Stimulated activated CD4-positive, alpha-beta T cell treated with anti-CD3 and anti-CD28 coated beads, Interleukin-2, amount 100 ng/mL, for 48 hours (primary cell): Measurements from ENCODE around the gene DNAJB5.
A peak's percentile ranks its signal among the peaks of the same experiment; 100 is the strongest.
"Not testable (repeated sequence)": the region's sequence is repeated elsewhere in the genome, so short reads cannot be mapped to it uniquely, and the experiment has no call there.

Experiments used
- DNase-seq, 2 donors: peaks; one replicate each; pipeline ENCODE4 v3.0.0-alpha.2; 2020

Gene DNAJB5

DNA sequence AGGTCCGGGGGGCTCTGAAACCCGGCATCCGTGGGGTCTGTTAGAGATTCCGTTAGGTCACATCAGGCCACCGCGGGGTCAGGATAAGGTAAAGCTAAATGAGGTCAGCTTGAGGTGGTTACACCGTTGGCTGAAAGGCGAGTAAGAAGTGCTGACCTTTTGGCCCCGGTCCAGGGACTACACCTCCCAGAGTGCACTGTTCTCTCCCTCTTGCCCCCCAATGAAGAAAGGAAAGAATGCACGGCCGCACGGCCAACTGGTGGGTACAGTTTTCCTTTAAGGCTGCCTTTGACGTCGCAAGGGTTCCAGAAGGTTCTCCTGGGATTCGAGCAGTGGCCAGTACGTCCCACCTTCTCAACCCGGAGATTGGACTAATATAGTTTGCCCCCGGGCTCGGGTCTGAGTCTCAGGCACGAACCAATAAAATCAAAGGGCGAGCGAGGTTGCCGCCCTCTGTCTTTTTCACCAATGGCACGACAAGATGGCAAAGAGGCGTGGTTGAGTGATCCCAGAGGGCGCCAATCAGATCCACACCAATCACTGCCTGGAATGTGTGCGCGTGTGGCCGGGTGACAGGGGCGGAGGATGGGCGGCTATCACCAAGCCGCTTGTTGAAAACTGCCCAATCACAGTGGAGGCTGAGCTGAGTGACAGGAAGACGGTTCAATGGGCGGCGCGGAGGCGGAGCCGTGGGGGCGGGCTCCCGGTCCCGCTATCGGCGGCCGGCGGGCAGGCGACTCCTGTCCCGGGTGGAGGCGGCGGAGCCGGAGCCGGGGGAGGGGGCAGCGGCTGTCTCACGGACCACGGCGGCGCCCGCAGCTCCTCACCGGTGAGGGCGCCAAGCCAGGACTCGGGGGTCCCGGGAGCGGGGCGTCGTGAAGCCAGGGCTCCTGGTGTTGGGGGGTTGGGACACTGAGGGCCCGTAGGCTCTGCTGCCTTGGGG is at the start of gene DNAJB5:
TSS of gene DNAJB5 (plus strand) at position 743 of the 943 bp plus-strand sequence. CDS start 886 bp downstream, outside the sequence.
- peak; percentile 94 to 97 for DNase-seq

DNA sequence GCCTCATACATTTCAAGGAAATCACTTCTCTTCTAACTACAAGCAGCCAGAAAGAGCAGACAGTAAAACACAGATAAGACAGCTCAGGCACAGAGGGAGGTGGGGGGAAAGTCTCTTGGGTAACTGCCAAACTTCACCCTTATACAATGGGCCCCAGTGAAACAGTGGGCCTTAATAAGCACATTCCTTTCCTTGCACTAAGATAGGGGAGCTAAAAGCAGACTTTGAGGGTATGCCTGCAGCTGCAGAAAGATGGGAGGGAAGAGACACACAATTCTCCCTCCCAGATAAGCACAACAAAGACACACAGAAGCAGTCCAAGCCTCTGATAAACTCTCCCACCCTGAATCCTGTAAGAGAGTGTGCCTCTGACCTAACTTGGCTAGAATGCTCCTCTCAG is 49.6 kb upstream of the DNAJB5 start:
- DNase-seq: not testable (repeated sequence)

DNA sequence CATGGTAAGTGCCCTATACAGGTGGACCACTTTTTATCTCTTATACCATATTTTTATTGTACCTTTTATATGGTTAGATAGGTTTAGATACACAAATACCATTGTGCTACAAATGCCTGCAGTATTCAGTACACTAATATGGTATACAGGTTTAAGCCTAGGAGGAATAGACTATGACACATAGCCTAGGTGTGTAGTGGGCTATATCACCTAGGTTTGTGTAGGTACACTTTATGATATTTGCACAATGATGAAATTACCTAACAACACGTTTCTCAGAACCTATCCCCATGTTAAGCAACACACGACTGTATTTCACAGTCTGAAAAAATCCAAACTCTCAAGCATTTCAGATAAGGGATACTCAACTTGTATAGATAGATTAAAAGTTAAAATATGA is 41.1 kb upstream of the DNAJB5 start:
- no peak for DNase-seq

DNA sequence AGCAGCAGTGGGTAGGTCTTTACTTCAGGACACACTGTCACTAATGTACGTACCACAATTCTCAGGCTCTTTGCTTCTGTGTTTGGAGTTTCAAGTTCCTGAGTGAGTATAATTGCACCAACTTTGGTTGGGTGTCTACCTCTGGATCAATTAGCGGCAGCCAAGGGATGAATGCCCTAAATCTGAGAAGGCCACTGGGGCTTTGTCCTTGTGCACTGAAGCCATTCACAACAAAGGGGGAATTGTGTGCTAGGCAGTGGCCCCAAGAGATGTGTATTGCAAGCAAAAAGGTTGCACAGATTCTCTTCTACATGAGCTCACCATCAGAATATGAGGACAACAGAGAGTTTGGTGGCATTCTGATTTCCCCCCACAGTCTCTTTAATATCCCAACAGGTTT is 35.3 kb upstream of the DNAJB5 start:
- DNase-seq: no peak

DNA sequence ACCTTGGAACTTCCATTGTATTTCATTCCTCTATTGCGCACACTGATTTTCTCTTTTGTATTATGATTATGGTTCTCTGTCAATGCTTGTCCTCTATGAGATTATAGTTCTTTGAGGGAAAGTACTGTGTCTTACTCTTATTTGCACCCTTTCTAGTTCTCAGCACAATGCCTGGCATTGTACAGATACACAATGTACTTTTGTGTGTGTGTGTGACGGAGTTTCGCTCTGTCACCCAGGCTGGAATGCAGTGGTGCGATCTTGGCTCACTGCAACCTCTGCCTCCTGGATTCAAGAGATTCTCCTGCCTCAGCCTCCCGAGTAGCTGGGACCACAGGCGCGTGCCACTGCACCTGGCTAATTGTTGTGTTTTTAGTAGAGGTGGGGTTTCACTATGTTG is 33.5 kb upstream of the DNAJB5 start:
- DNase-seq: not testable (repeated sequence)

DNA sequence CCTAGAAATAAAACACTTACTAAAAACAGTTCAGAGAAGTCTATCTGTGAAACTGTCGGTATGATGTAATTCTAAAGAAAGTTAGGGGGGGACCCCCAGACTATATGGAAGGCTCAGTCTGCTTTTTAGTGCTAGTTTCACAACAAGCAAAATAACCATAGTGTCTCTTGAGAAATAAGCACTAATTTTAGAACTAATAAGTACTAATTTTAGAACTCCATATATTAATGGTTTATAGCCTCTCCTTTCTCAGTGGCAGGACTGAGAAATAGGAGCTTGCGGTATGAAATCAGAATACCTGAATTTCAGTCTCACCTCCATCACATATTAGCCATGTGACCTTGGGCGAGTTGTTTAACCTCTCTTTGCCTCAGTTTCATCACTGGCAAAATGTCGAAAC is 32.9 kb upstream of the DNAJB5 start:
- no peak for DNase-seq

DNA sequence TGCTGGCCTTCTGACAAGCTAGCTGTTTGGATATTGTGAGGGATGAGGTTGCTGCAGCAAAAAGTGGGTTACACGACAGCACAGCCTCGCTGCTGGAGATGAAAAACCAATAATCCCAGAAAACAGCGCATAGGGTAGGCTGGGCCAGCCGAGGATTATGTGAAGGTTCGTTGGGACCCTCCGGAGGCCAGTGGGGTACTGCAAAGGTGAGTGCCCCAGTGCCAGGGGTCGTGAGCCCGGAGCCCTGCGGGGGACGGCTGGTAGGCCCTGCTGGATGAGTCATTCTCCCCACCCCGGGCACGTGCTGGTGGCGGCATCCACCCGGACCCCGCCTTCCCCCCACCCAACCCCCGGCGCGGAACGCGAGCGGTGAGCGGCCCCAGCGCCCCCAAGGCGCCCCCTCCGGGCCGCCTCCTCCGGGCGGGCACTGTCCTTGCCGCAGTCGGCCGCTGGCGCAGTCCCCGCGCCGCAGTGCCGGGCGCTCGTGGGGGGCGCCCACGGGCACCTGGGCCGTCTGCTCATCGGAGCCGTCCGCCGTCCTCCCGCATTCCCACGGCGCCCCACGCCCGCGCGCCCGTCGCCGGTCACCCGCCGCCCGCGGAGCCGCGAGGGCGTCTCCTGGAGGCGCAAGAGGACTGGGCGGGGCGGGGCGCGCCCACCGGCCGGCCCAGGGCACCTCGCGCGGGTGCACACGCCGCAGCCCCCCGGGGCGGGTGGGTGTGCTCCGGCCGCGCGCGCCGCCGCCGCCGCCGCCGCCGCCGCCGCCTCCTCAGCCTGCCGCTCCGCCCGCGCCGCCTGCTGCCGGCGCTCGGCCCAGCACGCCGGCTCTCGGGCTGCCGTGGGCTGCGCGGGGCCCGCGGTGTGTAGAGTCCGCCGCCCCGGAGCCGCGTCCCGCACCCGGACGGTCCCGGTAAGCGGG is 31.8 kb upstream of the DNAJB5 start, which contains the start of gene PHF24:
TSS of gene PHF24 (plus strand) at position 794 of the 919 bp plus-strand sequence. CDS start 13,014 bp downstream, outside the sequence.
- DNase-seq: no peak

DNA sequence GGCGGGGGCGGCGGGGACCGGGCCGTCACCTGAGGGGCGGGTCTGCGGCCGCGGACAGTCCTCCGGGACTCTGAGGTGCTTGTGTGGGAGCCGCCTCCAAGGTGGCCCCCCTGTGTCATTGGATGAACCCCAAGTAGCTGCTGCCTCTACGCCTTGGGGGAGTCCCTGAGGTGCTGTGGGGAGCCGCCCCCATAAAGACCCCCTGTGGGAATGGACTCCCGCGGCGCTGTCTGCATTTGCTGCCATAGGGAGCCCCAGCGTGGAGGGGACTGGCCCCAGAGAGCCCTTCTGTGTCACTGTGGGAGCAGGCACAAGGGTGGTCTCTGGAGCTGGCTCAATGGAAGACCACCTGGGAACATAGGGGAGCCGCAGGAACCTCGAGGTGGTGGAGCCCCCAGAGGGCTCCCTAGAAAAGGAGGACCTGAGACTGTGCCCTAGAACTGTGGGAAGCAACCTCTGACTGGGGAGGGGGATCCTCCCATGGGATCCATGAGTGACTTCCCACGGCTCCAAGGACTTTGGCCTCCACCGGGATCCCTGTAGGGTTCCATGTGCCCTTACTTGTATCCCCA is 31.0 kb upstream of the DNAJB5 start:
- no peak for DNase-seq

DNA sequence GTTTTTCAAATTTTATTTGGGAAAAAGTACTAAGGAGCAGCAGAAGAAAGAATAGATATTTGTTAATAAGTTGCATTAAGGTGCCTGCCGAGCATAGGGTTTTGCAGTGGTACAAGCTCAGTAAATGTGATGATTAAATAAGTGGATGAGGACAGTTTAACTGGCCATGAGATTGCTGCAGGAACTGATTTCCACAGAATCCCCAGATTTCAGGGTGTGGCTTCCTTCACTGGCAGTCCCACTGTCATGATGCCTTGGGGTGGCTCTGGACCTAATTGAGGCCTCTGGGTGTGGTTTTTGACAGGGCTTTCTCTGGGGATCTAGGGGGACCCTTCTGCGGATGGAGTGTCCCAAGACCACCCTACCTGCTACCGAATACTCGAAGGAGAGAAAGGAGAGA is 30.1 kb upstream of the DNAJB5 start:
- DNase-seq: no peak

DNA sequence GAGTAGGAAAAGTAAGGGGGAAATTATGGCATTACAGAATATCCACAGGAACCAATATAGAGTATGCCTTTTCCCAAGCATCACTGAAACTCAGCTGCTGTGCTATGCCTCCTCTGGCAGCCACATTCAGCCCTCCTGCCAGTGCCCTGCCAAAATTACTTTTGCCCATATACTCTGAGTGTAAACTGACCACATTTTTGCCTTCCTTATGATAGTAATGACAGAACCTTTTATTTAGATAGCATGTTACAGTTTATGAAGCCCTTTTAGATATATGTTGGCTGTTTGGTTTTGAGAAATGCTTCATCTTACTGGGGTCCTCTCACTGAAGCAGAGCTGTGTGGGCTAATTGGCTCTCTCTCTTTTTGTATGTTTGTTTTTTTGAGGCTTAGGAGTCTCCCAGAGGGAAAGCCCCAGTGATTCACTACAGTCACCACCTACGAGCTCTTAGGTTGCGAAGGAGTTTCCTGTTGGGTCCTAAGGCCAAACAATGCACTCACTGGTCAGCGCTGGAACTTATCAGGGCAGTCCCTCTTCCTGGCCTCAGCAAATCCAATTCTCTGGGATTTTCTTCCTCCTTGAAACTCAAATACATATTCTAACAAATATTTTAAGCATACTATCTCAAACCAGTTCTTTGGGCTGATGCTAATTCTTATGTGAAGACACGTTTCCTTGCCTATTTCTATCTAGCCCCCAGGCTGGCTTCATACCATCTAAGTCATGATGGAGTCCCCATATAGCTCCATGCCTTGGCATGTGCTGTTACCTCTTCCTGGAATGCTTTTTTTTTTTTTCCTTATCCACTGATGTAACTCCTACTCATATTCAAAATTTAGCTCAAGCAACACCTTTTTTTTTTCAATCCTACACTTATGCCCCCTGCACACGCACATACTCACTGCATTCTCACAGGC is 27.7 kb upstream of the DNAJB5 start:
- no peak for DNase-seq

DNA sequence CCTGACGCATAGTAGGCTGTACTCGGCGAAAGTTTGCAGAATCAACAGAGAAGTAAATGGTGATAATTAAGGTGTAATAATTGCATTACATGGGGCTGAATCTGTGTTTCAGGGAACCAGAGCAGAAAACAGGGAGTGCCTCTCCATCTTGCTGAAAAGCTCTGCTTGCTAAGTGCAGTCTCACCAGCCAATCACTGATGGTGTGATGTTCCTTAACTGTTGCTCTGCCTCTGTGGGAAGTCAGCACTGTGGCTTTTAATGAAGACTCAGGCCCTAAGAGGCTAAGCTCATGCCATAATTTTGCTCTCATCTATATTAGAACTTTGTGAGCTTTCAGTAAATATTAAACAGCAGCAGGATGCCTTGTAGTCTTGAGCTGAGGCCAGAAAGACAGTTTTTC is 27.0 kb upstream of the DNAJB5 start:
- no peak for DNase-seq

DNA sequence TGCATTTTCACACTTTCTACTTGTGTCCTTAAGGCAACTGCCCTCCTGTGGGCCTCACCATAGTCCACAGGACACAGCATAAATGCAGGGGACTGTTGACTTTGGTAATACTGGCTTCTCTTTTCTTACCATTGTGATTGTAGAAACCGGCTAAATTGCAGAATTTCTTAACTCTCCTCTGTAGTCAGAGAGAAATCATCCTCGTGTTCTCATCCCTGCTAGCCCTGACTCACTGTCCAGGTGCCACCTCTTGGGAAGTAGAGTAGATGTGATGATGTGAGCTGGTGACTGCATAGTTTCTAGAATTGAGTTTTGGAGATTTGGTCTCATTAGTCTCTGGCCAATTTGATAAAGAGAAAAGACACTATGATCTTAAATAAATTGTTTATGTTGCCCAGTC is 26.0 kb upstream of the DNAJB5 start:
- no peak for DNase-seq

DNA sequence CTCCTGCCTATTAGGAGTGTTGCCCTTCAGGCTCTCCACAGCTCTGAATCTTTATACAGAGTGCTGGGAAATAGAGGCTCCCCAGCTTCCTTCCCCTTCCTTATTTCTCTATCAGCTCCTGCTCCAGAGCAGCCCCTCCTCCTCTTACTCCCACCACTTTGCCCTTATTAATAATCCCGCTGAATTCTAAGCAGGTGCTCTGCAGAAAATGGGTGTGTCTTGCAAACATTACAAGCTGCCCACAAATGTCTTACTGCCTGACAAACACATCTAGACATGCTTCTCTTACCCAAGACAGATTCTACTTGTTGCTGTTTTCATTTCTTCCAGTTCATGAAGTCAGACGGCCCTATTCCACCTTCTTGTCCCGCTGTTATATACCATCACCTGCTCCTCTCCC is 25.1 kb upstream of the DNAJB5 start:
- no peak for DNase-seq

DNA sequence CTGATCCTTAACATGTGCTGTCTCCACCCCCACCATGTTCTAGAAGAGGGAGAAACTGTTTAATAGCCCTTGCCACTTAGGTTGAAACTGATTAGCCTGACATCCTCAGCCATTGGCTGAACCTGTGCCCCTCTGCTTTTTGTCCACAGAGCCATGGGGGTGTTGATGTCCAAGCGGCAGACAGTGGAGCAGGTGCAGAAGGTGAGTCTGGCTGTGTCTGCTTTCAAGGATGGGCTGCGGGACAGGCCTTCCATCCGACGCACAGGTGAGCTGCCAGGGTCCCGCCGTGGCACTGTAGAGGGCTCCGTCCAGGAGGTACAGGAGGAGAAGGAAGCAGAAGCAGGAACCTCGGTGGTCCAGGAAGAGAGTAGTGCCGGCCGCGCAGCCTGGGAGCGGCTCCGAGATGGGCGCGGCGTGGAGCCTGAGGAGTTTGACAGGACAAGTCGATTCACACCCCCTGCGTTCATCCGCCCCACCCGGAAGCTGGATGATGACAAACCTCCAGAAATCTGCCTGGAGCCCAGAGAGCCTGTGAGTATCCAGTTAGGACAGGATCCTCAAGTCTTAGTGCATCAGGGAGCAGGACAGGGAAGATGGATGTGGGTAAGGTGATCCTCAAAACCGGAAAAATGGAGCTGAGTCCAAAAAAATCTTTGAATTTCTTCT is 18.3 kb upstream of the DNAJB5 start:
- no peak for DNase-seq

DNA sequence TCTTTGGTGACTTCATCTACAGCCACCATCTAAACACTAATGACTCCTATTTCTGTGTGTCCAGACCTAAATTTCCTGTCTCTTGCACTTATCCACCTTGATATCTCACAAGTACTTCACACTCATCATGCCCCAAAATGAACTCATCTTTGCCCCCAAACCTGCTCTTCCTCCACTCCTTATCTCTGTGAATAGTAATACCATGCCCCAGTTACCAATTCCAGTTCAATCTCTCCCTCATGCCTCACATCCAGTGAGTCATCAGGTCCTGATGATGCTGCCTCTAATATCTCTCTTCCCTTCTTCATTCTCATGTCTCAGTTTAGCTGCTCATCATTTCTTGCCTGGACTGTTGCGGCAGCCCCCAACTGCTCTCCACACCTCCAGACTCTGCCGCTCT is 14.9 kb upstream of the DNAJB5 start:
- DNase-seq: no peak

DNA sequence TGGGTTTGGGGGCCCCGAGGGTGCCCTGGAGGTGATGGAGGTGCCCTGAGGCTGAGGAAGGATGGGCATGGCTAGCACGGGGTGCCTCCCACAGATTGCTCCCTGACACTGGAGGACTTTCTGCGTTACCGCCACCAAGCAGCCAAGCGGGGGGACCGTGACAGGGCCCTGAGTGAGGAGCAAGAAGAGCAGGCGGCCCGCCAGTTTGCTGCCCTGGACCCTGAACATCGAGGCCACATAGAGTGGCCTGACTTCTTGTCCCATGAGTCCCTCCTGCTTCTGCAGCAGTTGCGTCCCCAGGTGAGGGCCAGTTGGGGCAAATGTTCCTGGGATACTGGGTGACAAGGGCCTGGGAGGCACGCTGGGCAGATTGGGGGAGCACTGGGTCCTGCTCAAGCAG is 13.1 kb upstream of the DNAJB5 start:
- DNase-seq: no peak

DNA sequence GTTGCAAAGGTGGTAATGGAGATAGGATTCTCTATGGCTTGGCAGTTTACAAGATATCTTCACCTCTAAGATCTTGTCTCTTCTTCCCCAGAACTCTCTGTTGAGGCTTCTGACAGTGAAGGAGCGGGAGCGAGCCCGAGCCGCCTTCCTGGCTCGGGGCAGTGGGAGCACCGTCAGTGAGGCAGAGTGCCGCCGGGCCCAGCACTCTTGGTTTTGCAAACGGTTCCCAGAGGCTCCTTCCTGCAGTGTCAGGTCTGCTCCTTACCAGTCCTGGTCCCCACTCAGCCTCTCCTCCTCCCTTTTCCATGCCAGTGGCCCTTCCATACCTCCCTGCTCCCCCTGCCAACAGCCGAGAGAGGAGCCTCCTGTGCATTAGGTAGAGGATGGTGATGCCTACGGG is 12.6 kb upstream of the DNAJB5 start:
- no peak for DNase-seq

DNA sequence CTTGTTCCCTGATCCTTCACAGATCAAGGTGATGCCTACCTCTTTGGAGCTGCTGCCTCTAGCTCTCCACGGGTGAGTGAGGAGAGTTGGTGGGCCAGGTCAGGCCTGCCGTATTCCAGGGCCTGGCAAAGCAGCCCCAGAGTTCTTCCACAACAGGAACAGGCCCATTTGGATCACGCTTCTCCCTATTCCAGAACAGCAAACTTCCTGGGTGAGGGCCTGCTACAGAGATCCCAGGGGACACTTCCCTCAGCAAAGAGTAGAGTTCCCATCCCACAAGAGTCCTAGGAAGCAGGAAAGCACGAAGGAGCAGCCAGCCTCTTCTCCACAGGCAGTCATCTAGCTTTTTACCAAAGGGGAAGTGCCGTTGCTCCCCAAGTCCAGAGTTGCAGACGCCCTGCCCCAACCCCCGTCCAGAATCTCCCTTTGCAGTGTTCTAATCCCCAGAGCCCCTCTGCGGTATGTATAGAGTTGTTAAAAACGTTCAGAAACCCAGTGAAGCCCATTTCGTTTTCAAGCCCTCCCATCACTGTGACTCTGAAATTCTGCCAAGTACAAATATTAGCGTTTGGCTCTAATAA is 9.3 kb upstream of the DNAJB5 start:
- no peak for DNase-seq

DNA sequence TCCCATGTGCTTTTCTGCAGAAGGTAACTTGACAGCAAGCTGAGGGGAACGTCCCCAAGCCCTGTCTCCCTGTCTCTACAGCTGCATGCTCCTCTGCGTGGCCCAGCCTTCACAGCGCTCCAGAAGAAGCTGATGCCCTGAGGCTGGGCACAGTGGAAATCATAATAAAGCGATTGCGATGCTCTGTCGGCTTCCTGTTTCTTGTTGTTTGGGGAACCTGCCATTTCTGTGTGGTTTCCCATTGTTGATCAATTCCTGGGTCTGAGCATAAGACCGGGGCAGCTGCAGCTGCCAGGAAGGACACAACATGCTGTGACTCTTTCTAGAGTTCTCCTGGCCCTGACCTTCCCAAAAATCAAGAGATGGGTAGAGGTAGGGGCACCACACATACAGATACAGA is 7.2 kb upstream of the DNAJB5 start:
- no peak for DNase-seq

DNA sequence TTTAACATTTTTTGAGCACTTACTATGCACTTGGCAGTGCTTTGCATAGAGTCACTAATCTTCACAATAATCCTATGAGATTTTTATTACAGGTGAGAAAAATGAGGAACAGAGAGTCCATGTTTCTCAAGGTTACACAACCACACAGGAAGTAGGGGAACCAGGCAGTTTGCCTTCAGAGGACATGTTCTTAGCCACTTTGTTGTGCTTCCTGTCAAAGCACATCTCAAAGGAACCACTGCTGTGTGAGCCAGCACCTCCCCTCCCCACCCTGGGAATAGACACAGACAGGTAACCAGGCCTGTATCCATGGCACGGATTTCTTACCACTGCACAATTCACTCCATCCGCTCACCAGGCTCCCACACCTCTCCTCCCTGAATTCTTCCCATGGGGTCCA is 6.3 kb upstream of the DNAJB5 start:
- no peak for DNase-seq

DNA sequence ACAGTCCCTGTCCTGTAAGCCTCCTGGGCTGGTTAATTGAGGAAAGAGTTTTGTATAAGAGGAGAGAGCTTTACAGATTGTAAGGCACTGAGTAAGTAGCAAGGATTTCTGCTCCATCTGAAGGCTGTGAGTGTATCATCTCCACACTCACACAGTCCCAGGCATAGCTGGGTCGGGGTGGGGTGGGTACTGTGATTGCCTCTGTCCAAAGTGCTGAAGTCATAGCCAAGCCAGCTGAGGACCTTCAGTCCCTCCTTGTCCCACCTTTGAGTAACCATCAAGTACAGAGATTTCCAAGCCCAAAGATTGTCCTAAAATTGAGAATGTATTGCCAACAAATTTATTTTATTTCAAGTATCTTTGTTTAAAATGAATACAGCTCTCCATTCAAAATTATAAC is 5.5 kb upstream of the DNAJB5 start:
- no peak for DNase-seq
